ENCODE results near the gene ANXA2.

GRCh38 chr15:60349589-60349988, 48.2 kb downstream of the ANXA2 start:
- TF ChIP-seq POLR2A (IDR thresholded peaks at IDR 0.05; ENCODE audit: low read length), result no peak
- no peak for TF ChIP-seq GATA1 (IDR thresholded peaks at IDR 0.05; ENCODE audit: low read depth, low read length)
